DOHH2 (cell line): ENCODE data around the gene FHL1.
A peak's percentile ranks its signal among the peaks of the same experiment; 100 is the strongest.

ENCODE experiments used
- H3F3A ChIP-seq: fragments of 200-600 bp; sonication (generic), shearing (Covaris generic); 2 replicates; pipeline ENCODE4 v1.6.0; 2016; ENCODE audit warnings: antibody characterized with exemption, mild to moderate bottlenecking; ENCODE audit not compliant: control insufficient read depth, insufficient read depth
- H3K27ac ChIP-seq: fragments of 200-600 bp; sonication (generic); 2 replicates; pipeline ENCODE4 v1.5.1; 2014; ENCODE audit warnings: low read depth, mild to moderate bottlenecking, low read length, moderate library complexity
- H3K27me3 ChIP-seq: fragments of 200-600 bp; sonication (generic); 2 replicates; pipeline ENCODE4 v1.6.1; 2014; ENCODE audit warnings: mild to moderate bottlenecking, low read length, mixed read lengths; ENCODE audit not compliant: control insufficient read depth
- H3K36me3 ChIP-seq: fragments of 200-600 bp; sonication (generic); 2 replicates; pipeline ENCODE4 v1.6.1; 2014; ENCODE audit warnings: mild to moderate bottlenecking, low read length, moderate library complexity, mixed read lengths; ENCODE audit not compliant: control insufficient read depth
- H3K4me1 ChIP-seq: fragments of 200-600 bp; sonication (generic); 2 replicates; pipeline ENCODE4 v1.6.1; 2014; ENCODE audit warnings: mild to moderate bottlenecking, low read length, mixed read lengths; ENCODE audit not compliant: control insufficient read depth
- H3K4me2 ChIP-seq: fragments of 200-600 bp; sonication (generic); 2 replicates; pipeline ENCODE4 v1.6.0; 2014; ENCODE audit warnings: mild to moderate bottlenecking, low read length, moderate library complexity
- H3K4me3 ChIP-seq: fragments of 200-600 bp; sonication (generic); 2 replicates; pipeline ENCODE4 v1.5.1; 2014; ENCODE audit warnings: mild to moderate bottlenecking, low read length, mixed read lengths
- H3K79me2 ChIP-seq: fragments of 200-600 bp; sonication (generic); 2 replicates; pipeline ENCODE4 v1.6.1; 2014; ENCODE audit warnings: mild to moderate bottlenecking, low read length, mixed read lengths; ENCODE audit not compliant: control insufficient read depth
- H3K9me2 ChIP-seq: fragments of 200-600 bp; sonication (generic); replicated peaks from 2 replicates; pipeline ENCODE4 v1.6.1; 2014; ENCODE audit warnings: mild to moderate bottlenecking, low read length, mixed read lengths; ENCODE audit not compliant: control insufficient read depth
- H3K9me3 ChIP-seq: fragments of 200-600 bp; sonication (generic); 2 replicates; pipeline ENCODE4 v1.6.1; 2014; ENCODE audit warnings: antibody characterized with exemption, low read length, mixed read lengths; ENCODE audit not compliant: control insufficient read depth, insufficient read depth
- H4K20me1 ChIP-seq: fragments of 200-600 bp; sonication (generic); 2 replicates; pipeline ENCODE4 v1.6.0; 2014; ENCODE audit warnings: low read depth, mild to moderate bottlenecking, antibody characterized with exemption, low read length, moderate library complexity; ENCODE audit not compliant: control insufficient read depth, insufficient read depth
- EZH2phosphoT487 ChIP-seq: fragments of 200-600 bp; sonication (generic); IDR thresholded peaks from 2 replicates; pipeline ENCODE4 v1.6.1; 2017; ENCODE audit warnings: borderline replicate concordance, mild to moderate bottlenecking, antibody characterized with exemption, low read length, moderate library complexity, mixed read lengths
- TF ChIP-seq, protein P1 (sequence below): fragments of 200-600 bp; sonication (generic); IDR thresholded peaks from one replicate; pipeline ENCODE4 v1.5.1; 2014; ENCODE audit warnings: antibody characterized with exemption, mild to moderate bottlenecking, low read depth, low read length; ENCODE audit not compliant: poor library complexity, severe bottlenecking

FHL1 gene

DNA sequence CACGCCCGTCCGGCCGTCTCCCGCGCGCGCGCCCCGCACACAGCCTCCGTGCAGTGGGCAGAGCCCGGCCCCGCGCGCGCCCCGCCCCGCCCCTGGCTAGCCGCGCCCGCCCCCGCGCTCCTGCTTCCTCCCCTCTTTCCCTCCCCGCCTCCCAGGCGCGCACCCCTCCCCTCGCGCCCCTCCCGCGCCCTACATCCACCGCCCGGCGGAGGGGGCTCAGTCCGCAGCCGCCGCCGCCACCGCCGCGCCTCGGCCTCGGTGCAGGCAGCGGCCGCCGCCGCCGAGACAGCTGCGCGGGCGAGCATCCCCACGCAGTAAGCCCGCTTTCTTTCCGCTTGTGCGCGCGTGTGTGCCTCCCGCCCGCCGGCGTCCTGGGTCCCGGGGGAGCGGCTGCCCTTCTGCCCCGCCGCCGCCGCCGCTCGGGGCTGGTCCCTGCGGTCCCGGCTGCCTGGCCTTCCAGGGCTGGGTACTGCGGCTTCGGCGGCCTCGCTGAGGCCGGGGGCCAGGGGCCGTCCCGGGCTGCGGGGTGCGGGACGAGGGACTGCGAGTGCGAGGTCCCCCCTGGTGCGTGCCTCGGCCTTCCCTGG lies at the start of gene FHL1:
Gene FHL1, plus strand, starts transcription at position 219 of the 587 bp plus-strand sequence.
- Histone ChIP-seq H4K20me1 (no peaks in the 10 kb centered on the region), H3K4me3 (peak within 1 kb of the TSS; percentile 39), H3K79me2 (no peaks in the 10 kb centered on the region), H3K9me2 (no peaks in the 10 kb centered on the region), H3F3A (no peaks in the 10 kb centered on the region), H3K4me1 (no peaks in the 10 kb centered on the region), H3K27ac (no peak within 1 kb of the TSS), H3K36me3 (no peaks in the 10 kb centered on the region), H3K9me3 (no peaks in the 10 kb centered on the region), H3K4me2 (peak within 1 kb of the TSS; percentile 48), H3K27me3 (peaks cover 17% of the 10 kb centered on the region)
- TF ChIP-seq, protein P1, sequence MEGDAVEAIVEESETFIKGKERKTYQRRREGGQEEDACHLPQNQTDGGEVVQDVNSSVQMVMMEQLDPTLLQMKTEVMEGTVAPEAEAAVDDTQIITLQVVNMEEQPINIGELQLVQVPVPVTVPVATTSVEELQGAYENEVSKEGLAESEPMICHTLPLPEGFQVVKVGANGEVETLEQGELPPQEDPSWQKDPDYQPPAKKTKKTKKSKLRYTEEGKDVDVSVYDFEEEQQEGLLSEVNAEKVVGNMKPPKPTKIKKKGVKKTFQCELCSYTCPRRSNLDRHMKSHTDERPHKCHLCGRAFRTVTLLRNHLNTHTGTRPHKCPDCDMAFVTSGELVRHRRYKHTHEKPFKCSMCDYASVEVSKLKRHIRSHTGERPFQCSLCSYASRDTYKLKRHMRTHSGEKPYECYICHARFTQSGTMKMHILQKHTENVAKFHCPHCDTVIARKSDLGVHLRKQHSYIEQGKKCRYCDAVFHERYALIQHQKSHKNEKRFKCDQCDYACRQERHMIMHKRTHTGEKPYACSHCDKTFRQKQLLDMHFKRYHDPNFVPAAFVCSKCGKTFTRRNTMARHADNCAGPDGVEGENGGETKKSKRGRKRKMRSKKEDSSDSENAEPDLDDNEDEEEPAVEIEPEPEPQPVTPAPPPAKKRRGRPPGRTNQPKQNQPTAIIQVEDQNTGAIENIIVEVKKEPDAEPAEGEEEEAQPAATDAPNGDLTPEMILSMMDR, result no peak
- no peak for TF ChIP-seq EZH2phosphoT487

DNA sequence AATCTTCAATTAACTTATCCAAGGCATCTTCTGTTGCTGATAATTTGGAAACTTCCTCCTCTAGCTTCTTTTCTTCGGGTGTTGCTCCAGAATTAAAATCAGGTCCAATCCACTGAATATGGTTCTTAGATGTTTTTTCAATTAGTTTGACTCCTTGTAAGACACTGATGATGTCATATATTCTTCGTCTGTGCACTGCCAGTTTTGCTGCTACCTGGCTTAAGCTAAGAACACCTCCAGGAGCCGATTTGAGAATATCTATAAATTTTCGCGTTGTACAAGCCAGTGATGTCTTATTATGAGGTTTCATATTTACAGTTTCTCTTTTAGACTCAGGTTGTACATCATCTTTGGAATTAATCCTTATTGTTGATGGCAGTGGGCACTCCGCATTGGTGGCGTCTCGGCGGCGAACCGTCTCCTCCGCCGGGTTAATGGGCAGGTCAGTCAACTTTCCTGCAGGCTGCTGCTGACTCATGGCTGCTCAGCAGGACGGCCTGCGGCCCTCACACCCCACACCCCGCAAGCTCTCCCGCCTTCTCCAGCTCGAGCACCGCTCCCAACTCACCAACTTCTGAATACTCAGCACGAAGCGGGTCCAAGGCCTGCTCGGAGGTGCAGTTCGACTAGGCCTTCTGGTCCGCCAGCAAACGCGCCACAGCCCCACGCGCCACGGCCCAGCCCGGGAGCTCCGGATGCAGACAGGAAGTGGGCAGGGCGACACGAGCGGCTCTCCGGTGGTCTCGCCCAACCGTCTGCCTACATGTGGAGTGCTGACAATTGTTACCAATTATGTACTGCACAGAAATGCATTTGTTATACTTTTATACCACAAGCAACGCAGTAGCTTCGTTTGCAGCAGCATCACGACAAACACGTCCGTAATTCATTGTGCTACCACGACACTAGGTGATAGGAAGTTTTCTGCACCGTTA lies 49.2 kb upstream of the FHL1 start:
- Histone ChIP-seq H3K9me3 (no peaks in the 10 kb centered on the region), H3K27me3 (no peaks in the 10 kb centered on the region), H3K4me2 (no peak overlapping the region), H3K36me3 (no peaks in the 10 kb centered on the region), H3F3A (no peaks in the 10 kb centered on the region), H3K4me1 (no peaks in the 10 kb centered on the region), H4K20me1 (no peaks in the 10 kb centered on the region), H3K4me3 (no peak overlapping the region), H3K79me2 (no peaks in the 10 kb centered on the region), H3K9me2 (no peaks in the 10 kb centered on the region), H3K27ac (no peak overlapping the region)
- no peak for TF ChIP-seq EZH2phosphoT487
- TF ChIP-seq, protein P1, result no peak

DNA sequence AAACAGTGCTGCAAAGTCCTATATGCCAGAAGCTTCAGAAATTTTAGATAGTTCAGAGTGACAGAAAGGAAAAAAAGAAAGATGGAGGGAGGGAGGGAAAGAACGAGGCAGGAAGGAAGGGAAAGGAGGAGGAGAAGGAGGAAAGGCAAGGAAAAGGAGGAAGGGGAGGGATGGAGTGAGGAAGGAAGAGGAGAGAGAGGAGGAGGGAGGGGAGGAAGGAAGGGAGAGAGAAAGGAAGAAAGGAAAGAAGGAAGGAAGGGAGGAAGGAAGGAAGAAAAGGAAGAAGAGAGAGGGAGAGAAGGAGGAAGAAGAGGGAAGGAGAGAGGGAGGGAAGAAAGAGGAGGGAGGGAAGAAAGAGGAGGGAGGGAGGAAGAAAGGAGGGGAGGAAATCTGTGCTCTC lies 42.4 kb upstream of the FHL1 start:
- no peak overlapping the region for H3K4me2 ChIP-seq
- no peaks in the 10 kb centered on the region for H3F3A ChIP-seq
- no peaks in the 10 kb centered on the region for H3K36me3 ChIP-seq
- H3K79me2 ChIP-seq, result no peaks in the 10 kb centered on the region
- H3K9me2 ChIP-seq, result no peaks in the 10 kb centered on the region
- no peak overlapping the region for H3K27ac ChIP-seq
- TF ChIP-seq EZH2phosphoT487, result no peak
- TF ChIP-seq, protein P1, result no peak
- H3K27me3 ChIP-seq, result no peaks in the 10 kb centered on the region
- no peaks in the 10 kb centered on the region for H4K20me1 ChIP-seq
- no peaks in the 10 kb centered on the region for H3K4me1 ChIP-seq
- no peaks in the 10 kb centered on the region for H3K9me3 ChIP-seq
- no peak overlapping the region for H3K4me3 ChIP-seq
